Fibroblast of lung (primary cell): ENCODE data around the gene WSB1.

ENCODE experiments used
- CTCF ChIP-seq, 2 donors: IDR thresholded peaks in 1 of 2; conservative IDR thresholded peaks in 1 of 2; 1 replicate in 1 of 2; 2 replicates in 1 of 2; pipeline ENCODE4 v1.5.1; 2011 to 2012; ENCODE audit warnings: low read length in 2 of 2, control low read depth in 1 of 2, inconsistent platforms in 1 of 2, low read depth in 1 of 2, mild to moderate bottlenecking in 1 of 2
- EZH2 ChIP-seq: IDR thresholded peaks from 2 replicates; pipeline ENCODE4 v1.5.1; 2012; ENCODE audit warnings: low read length, control low read depth, mild to moderate bottlenecking; ENCODE audit errors: missing control alignments

- TF ChIP-seq EZH2 (no peak), CTCF (conservative IDR thresholded peaks at IDR 0.05 in 1 of 2, IDR thresholded peaks at IDR 0.05 in 1 of 2; ENCODE audit: low read depth in 1 of 2, low read length in 2 of 2) (no peak)
Measured at GRCh38 chr17:27288183-27288582, 5.7 kb upstream of the WSB1 start.
